Liver (tissue), 9 donors: Measurements from ENCODE around the gene GATA3. TPM values are rescaled to one million over a fixed set of nuclear protein-coding genes. Genes with fewer than 3 reads are reported as not detected.
A peak's percentile ranks its signal among the peaks of the same experiment; 100 is the strongest.

Experiments
- DNase-seq: peaks from one replicate; pipeline ENCODE4 v3.0.0-alpha.2; 2017; ENCODE audit warnings: low spot score
- H3K27ac ChIP-seq, 2 donors: one replicate each; pipeline ENCODE4 v1.7.0; 2013; ENCODE audit warnings: inconsistent platforms in 2 of 2, low read length in 2 of 2, control low read depth in 1 of 2, low read depth in 1 of 2, mild to moderate bottlenecking in 1 of 2
- H3K27me3 ChIP-seq, 4 donors: one replicate each; pipeline versions ENCODE4 v1.6.1 to v1.7.0; 2013; ENCODE audit warnings: low read length in 3 of 4, inconsistent platforms in 1 of 4, mild to moderate bottlenecking in 1 of 4, moderate library complexity in 1 of 4; ENCODE audit not compliant: control insufficient read depth in 4 of 4, insufficient read depth in 4 of 4
- H3K36me3 ChIP-seq, 4 donors: one replicate each; pipeline versions ENCODE4 v1.6.1 to v1.7.0; 2013; ENCODE audit warnings: low read length in 3 of 4, mild to moderate bottlenecking in 3 of 4, low read depth in 1 of 4, moderate library complexity in 1 of 4; ENCODE audit not compliant: control insufficient read depth in 4 of 4, insufficient read depth in 3 of 4
- H3K4me1 ChIP-seq, 4 donors: one replicate each; pipeline versions ENCODE4 v1.6.1 to v1.7.0; 2013; ENCODE audit warnings: low read length in 3 of 4, mild to moderate bottlenecking in 3 of 4, moderate library complexity in 1 of 4; ENCODE audit not compliant: control insufficient read depth in 4 of 4, insufficient read depth in 4 of 4
- H3K4me3 ChIP-seq, 3 donors: one replicate each; pipeline versions ENCODE4 v1.6.1 to v1.7.0; 2013; ENCODE audit warnings: low read length in 3 of 3, control low read depth in 1 of 3, low read depth in 1 of 3, mild to moderate bottlenecking in 1 of 3
- H3K9ac ChIP-seq, 2 donors: one replicate each; pipeline ENCODE4 v1.7.0; 2013; ENCODE audit warnings: low read length in 2 of 2, mild to moderate bottlenecking in 2 of 2, moderate library complexity in 2 of 2, control low read depth in 1 of 2, low read depth in 1 of 2
- H3K9me3 ChIP-seq, 4 donors: one replicate each; pipeline versions ENCODE4 v1.6.1 to v1.7.0; 2013; ENCODE audit warnings: low read length in 3 of 4; ENCODE audit not compliant: control insufficient read depth in 4 of 4
- EGR1 ChIP-seq, 2 donors: IDR thresholded peaks; 2 replicates each; pipeline ENCODE4 v1.6.1; 2016 to 2018; ENCODE audit warnings: antibody characterized with exemption in 2 of 2, low read depth in 2 of 2
- FOXA1 ChIP-seq: IDR thresholded peaks from 2 replicates; pipeline ENCODE4 v1.6.1; 2016; ENCODE audit warnings: antibody characterized with exemption
- FOXA2 ChIP-seq: IDR thresholded peaks from 2 replicates; pipeline ENCODE4 v1.6.1; 2016; ENCODE audit warnings: antibody characterized with exemption
- GABPA ChIP-seq, 2 donors: IDR thresholded peaks in 1 of 2; conservative IDR thresholded peaks in 1 of 2; 2 replicates each; pipeline ENCODE4 v1.6.1; 2016; ENCODE audit warnings: antibody characterized with exemption in 2 of 2, mild to moderate bottlenecking in 1 of 2, moderate library complexity in 1 of 2
- HNF4A ChIP-seq, 2 donors: conservative IDR thresholded peaks; 2 replicates each; pipeline ENCODE4 v1.6.1; 2016; ENCODE audit warnings: antibody characterized with exemption in 2 of 2, mild to moderate bottlenecking in 2 of 2
- HNF4G ChIP-seq: IDR thresholded peaks from 2 replicates; pipeline ENCODE4 v1.6.1; 2016; ENCODE audit warnings: antibody characterized with exemption
- JUND ChIP-seq, 2 donors: IDR thresholded peaks; 2 replicates each; pipeline ENCODE4 v1.6.1; 2016; ENCODE audit warnings: antibody characterized with exemption in 2 of 2
- MAX ChIP-seq: IDR thresholded peaks from 2 replicates; pipeline ENCODE4 v1.6.1; 2016; ENCODE audit warnings: antibody characterized with exemption
- NR2F2 ChIP-seq: IDR thresholded peaks from 2 replicates; pipeline ENCODE4 v1.6.1; 2016; ENCODE audit warnings: antibody characterized with exemption
- RAD21 ChIP-seq, 2 donors: IDR thresholded peaks; 2 replicates each; pipeline ENCODE4 v1.6.1; 2016; ENCODE audit warnings: antibody characterized with exemption in 2 of 2, mild to moderate bottlenecking in 2 of 2
- RXRA ChIP-seq, 2 donors: IDR thresholded peaks; 2 replicates each; pipeline ENCODE4 v1.6.1; 2017 to 2018; ENCODE audit warnings: antibody characterized with exemption in 2 of 2, mild to moderate bottlenecking in 1 of 2
- SP1 ChIP-seq: IDR thresholded peaks from 2 replicates; pipeline ENCODE4 v1.6.1; 2018; ENCODE audit warnings: antibody characterized with exemption, mild to moderate bottlenecking
- TAF1 ChIP-seq: conservative IDR thresholded peaks from 2 replicates; pipeline ENCODE4 v1.6.1; 2016; ENCODE audit warnings: antibody characterized with exemption, mild to moderate bottlenecking
- YY1 ChIP-seq: IDR thresholded peaks from 2 replicates; pipeline ENCODE4 v1.6.1; 2016; ENCODE audit warnings: antibody characterized with exemption, mild to moderate bottlenecking
- WGBS: extraction: QIAGEN DNeasy Blood & Tissue Kit; methylation state at CpG from one replicate; pipeline ENCODE4 v1.1.7; 2013; 5-methylcytosine and 5-hydroxymethylcytosine counted together
- polyA plus RNA-seq, 2 donors: library from polyadenylated mRNA; stranded (reverse) in 1 of 2; unstranded in 1 of 2; fragments of 200-250 nt in 1 of 2; fragments of >200 nt in 1 of 2; fragmentation: Nextera tagmentation in 1 of 2; extraction: Ambion mirVana in 1 of 2; gene quantifications; one replicate each; pipeline versions ENCODE4 v1.2.1 to v1.2.3, GENCODE V29; 2013 to 2015
- total RNA-seq, 2 donors: library from RNA; depleted of rRNA; stranded (reverse); fragments of >200 nt; gene quantifications; one replicate each; pipeline ENCODE4 v1.2.3, GENCODE V29; 2014
- TF ChIP-seq, protein P1 (sequence below): IDR thresholded peaks from 2 replicates; pipeline ENCODE4 v1.6.1; 2016; ENCODE audit warnings: antibody characterized with exemption
- TF ChIP-seq, protein P2 (sequence below): IDR thresholded peaks from 2 replicates; pipeline ENCODE4 v1.6.1; 2016; ENCODE audit warnings: antibody characterized with exemption
- TF ChIP-seq, protein P3 (sequence below): fragments of 150-350 bp; IDR thresholded peaks from 2 replicates; pipeline ENCODE4 v1.5.1; 2017; ENCODE audit warnings: improper control_type of control experiment, low read depth, low read length; ENCODE audit not compliant: missing input control
- TF ChIP-seq, protein P4 (sequence below): IDR thresholded peaks from 2 replicates; pipeline ENCODE4 v1.6.1; 2016; ENCODE audit warnings: antibody characterized with exemption, mild to moderate bottlenecking
- donor health status: healthy.
- donor health status: healthy.
- donor health status: healthy.
- donor health status: healthy.
- donor health status: healthy.

The GATA3 gene
- total and polyA plus RNA-seq, 4 donors, result 0.08 to 0.51 (median 0.21) TPM

- peak overlapping the region in 1 of 3 donors; percentile 58 for H3K4me3 ChIP-seq
- no peak for DNase-seq
- H3K27me3 ChIP-seq, result peaks cover 3 to 7% (median 6%) of the 10 kb centered on the region in 4 donors
- WGBS, result 50% methylated on average over 6 of the region's 6 CpGs
- H3K36me3 ChIP-seq, result no peaks in the 10 kb centered on the region
- H3K9ac ChIP-seq, result peak overlapping the region in 1 of 2 donors; percentile 33
- H3K4me1 ChIP-seq, result peaks cover 8 to 38% (median 22%) of the 10 kb centered on the region in 4 donors
- TF ChIP-seq JUND (IDR thresholded peaks at IDR 0.05) (no peak), RXRA (IDR thresholded peaks at IDR 0.05) (no peak), YY1 (no peak), TAF1 (no peak), FOXA1 (no peak), HNF4G (no peak), SP1 (no peak)
- TF ChIP-seq, protein P1, sequence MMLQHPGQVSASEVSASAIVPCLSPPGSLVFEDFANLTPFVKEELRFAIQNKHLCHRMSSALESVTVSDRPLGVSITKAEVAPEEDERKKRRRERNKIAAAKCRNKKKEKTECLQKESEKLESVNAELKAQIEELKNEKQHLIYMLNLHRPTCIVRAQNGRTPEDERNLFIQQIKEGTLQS, result no peak
- TF ChIP-seq, protein P2, sequence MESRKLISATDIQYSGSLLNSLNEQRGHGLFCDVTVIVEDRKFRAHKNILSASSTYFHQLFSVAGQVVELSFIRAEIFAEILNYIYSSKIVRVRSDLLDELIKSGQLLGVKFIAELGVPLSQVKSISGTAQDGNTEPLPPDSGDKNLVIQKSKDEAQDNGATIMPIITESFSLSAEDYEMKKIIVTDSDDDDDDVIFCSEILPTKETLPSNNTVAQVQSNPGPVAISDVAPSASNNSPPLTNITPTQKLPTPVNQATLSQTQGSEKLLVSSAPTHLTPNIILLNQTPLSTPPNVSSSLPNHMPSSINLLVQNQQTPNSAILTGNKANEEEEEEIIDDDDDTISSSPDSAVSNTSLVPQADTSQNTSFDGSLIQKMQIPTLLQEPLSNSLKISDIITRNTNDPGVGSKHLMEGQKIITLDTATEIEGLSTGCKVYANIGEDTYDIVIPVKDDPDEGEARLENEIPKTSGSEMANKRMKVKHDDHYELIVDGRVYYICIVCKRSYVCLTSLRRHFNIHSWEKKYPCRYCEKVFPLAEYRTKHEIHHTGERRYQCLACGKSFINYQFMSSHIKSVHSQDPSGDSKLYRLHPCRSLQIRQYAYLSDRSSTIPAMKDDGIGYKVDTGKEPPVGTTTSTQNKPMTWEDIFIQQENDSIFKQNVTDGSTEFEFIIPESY, result no peak
- H3K27ac ChIP-seq, result peak overlapping the region; percentile 48 to 64
- no peaks in the 10 kb centered on the region for H3K9me3 ChIP-seq
Observed at GRCh38 chr10:8056378-8056777, 1.9 kb downstream of the GATA3 start.

DNA sequence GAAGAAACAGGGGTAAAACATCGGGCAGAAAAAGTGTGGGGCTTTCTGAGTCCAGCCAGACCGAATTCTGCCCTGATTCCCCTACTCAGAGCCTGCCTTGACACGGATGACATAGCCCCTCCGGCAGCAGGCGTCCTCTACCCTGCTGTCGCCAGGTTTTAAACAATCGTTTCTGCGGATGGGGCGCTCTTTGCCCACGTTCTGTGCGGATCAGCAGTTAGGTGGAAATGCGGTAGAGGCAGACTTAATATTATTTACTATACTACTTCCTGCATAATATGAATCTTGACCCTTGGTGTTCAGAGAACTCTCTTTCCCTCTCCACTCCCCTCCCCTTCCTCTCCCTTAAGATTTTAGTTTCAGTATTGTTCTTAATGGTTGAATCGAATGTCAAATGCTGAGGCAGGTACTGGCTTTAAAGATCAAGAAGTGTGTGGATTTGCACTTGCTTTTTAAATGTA lies 2.4 kb downstream of the GATA3 start:
- H3K9me3 ChIP-seq, result no peaks in the 10 kb centered on the region
- WGBS, result 35% methylated on average over 13 of the region's 13 CpGs
- H3K4me1 ChIP-seq, result peaks cover 8 to 35% (median 22%) of the 10 kb centered on the region in 4 donors
- TF ChIP-seq SP1, result no peak
- no peak for TF ChIP-seq HNF4G
- no peak for TF ChIP-seq TAF1
- no peak for TF ChIP-seq MAX
- TF ChIP-seq, protein P3, sequence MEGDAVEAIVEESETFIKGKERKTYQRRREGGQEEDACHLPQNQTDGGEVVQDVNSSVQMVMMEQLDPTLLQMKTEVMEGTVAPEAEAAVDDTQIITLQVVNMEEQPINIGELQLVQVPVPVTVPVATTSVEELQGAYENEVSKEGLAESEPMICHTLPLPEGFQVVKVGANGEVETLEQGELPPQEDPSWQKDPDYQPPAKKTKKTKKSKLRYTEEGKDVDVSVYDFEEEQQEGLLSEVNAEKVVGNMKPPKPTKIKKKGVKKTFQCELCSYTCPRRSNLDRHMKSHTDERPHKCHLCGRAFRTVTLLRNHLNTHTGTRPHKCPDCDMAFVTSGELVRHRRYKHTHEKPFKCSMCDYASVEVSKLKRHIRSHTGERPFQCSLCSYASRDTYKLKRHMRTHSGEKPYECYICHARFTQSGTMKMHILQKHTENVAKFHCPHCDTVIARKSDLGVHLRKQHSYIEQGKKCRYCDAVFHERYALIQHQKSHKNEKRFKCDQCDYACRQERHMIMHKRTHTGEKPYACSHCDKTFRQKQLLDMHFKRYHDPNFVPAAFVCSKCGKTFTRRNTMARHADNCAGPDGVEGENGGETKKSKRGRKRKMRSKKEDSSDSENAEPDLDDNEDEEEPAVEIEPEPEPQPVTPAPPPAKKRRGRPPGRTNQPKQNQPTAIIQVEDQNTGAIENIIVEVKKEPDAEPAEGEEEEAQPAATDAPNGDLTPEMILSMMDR, result no peak
- no peak for TF ChIP-seq RXRA (IDR thresholded peaks at IDR 0.05)
- TF ChIP-seq, protein P2, result no peak
- no peak for TF ChIP-seq FOXA2
- no peak for TF ChIP-seq NR2F2
- TF ChIP-seq HNF4A (conservative IDR thresholded peaks at IDR 0.05), result no peak
- TF ChIP-seq FOXA1, result no peak
- TF ChIP-seq, protein P1, result no peak
- TF ChIP-seq, protein P4, sequence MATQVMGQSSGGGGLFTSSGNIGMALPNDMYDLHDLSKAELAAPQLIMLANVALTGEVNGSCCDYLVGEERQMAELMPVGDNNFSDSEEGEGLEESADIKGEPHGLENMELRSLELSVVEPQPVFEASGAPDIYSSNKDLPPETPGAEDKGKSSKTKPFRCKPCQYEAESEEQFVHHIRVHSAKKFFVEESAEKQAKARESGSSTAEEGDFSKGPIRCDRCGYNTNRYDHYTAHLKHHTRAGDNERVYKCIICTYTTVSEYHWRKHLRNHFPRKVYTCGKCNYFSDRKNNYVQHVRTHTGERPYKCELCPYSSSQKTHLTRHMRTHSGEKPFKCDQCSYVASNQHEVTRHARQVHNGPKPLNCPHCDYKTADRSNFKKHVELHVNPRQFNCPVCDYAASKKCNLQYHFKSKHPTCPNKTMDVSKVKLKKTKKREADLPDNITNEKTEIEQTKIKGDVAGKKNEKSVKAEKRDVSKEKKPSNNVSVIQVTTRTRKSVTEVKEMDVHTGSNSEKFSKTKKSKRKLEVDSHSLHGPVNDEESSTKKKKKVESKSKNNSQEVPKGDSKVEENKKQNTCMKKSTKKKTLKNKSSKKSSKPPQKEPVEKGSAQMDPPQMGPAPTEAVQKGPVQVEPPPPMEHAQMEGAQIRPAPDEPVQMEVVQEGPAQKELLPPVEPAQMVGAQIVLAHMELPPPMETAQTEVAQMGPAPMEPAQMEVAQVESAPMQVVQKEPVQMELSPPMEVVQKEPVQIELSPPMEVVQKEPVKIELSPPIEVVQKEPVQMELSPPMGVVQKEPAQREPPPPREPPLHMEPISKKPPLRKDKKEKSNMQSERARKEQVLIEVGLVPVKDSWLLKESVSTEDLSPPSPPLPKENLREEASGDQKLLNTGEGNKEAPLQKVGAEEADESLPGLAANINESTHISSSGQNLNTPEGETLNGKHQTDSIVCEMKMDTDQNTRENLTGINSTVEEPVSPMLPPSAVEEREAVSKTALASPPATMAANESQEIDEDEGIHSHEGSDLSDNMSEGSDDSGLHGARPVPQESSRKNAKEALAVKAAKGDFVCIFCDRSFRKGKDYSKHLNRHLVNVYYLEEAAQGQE, result no peak
- TF ChIP-seq GABPA (IDR thresholded peaks at IDR 0.05 in 1 of 2, conservative IDR thresholded peaks at IDR 0.05 in 1 of 2), result no peak
- TF ChIP-seq RAD21 (IDR thresholded peaks at IDR 0.05), result no peak
- TF ChIP-seq YY1, result no peak
- no peak for TF ChIP-seq EGR1 (IDR thresholded peaks at IDR 0.05; ENCODE audit: low read depth in 2 of 2)
- peak overlapping the region in 1 of 3 donors; percentile 3 for H3K4me3 ChIP-seq
- peak overlapping the region in 1 of 2 donors; percentile 33 for H3K9ac ChIP-seq
- no peak for DNase-seq
- peaks cover 2 to 6% (median 4%) of the 10 kb centered on the region in 4 donors for H3K27me3 ChIP-seq
- peak overlapping the region; percentile 48 to 55 for H3K27ac ChIP-seq
- no peaks in the 10 kb centered on the region for H3K36me3 ChIP-seq
